OCI-LY7 (cell line): ENCODE measurements around the gene ACOXL.

ENCODE experiments used
- EZH2phosphoT487 ChIP-seq: fragments of 200-600 bp; sonication (generic); IDR thresholded peaks from 2 replicates; pipeline ENCODE4 v1.6.1; 2018; ENCODE audit warnings: low read depth, borderline replicate concordance, mild to moderate bottlenecking, mixed run types, antibody characterized with exemption, low read length, moderate library complexity, mixed read lengths
- TF ChIP-seq, protein P1 (sequence below): fragments of 200-600 bp; sonication (generic); conservative IDR thresholded peaks from 2 replicates; pipeline ENCODE4 v1.5.1; 2014; ENCODE audit warnings: mild to moderate bottlenecking, antibody characterized with exemption, low read length, moderate library complexity, mixed read lengths

- TF ChIP-seq, protein P1, sequence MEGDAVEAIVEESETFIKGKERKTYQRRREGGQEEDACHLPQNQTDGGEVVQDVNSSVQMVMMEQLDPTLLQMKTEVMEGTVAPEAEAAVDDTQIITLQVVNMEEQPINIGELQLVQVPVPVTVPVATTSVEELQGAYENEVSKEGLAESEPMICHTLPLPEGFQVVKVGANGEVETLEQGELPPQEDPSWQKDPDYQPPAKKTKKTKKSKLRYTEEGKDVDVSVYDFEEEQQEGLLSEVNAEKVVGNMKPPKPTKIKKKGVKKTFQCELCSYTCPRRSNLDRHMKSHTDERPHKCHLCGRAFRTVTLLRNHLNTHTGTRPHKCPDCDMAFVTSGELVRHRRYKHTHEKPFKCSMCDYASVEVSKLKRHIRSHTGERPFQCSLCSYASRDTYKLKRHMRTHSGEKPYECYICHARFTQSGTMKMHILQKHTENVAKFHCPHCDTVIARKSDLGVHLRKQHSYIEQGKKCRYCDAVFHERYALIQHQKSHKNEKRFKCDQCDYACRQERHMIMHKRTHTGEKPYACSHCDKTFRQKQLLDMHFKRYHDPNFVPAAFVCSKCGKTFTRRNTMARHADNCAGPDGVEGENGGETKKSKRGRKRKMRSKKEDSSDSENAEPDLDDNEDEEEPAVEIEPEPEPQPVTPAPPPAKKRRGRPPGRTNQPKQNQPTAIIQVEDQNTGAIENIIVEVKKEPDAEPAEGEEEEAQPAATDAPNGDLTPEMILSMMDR: no peak
- no peak for TF ChIP-seq EZH2phosphoT487
These were observed 227.9 kb downstream of the ACOXL start for GRCh38 chr2:110960281-110960680.
